ENCODE data around the gene PTK6.

GRCh38 chr20:63495741-63496595 is 41.2 kb downstream of the PTK6 start:
- TF ChIP-seq, protein P1, sequence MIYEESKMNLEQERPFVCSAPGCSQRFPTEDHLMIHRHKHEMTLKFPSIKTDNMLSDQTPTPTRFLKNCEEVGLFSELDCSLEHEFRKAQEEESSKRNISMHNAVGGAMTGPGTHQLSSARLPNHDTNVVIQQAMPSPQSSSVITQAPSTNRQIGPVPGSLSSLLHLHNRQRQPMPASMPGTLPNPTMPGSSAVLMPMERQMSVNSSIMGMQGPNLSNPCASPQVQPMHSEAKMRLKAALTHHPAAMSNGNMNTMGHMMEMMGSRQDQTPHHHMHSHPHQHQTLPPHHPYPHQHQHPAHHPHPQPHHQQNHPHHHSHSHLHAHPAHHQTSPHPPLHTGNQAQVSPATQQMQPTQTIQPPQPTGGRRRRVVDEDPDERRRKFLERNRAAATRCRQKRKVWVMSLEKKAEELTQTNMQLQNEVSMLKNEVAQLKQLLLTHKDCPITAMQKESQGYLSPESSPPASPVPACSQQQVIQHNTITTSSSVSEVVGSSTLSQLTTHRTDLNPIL (CRISPR knock-in tag; IDR thresholded peaks at IDR 0.05; ENCODE audit: low read depth), result no peak
- no peak for TF ChIP-seq OSR1 (CRISPR knock-in tag; IDR thresholded peaks at IDR 0.05)
- no peak for TF ChIP-seq CSDC2 (CRISPR knock-in tag; IDR thresholded peaks at IDR 0.05)
- TF ChIP-seq TOX (CRISPR knock-in tag; IDR thresholded peaks at IDR 0.05; ENCODE audit: borderline replicate concordance), result no peak
